Measurements from ENCODE around the gene WDR41.

- TF ChIP-seq EZH2 (IDR thresholded peaks at IDR 0.05; ENCODE audit: insufficient read depth, poor library complexity, severe bottlenecking) (no peak), EZH2phosphoT487 (IDR thresholded peaks at IDR 0.05; ENCODE audit: insufficient read depth, low read depth) (no peak)
These were observed 54.9 kb downstream of the WDR41 start for GRCh38 chr5:77437194-77437593.
